GM12874 (cell line): Measurements from ENCODE around the gene ENPP6.
A peak's percentile ranks its signal among the peaks of the same experiment; 100 is the strongest.

ENCODE experiments used
- TF ChIP-seq, protein P1 (sequence below): IDR thresholded peaks from 2 replicates; pipeline ENCODE4 v1.5.1; 2011; ENCODE audit warnings: low read depth, mild to moderate bottlenecking, control low read depth, low read length, moderate library complexity; ENCODE audit not compliant: insufficient read depth

Gene ENPP6

DNA sequence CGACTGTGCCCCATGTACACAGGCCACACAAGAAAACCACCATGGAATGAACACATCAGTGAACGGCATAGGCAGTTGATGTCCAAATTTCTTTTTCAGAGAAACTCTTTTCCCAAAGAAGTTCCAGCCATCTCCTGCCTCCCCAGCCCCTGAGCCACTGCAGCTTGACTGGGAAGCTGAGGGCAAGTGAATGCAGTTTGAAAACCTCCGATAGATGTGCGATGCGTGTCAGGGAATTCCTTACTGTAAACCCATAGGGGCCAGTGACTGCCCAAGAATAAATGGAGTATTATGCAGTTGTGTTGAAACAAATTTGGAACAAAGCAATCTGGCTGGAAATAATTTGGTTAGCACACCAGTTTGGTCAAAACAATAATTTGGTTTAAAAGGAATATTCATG lies 72.1 kb downstream of the ENPP6 start:
- TF ChIP-seq, protein P1, sequence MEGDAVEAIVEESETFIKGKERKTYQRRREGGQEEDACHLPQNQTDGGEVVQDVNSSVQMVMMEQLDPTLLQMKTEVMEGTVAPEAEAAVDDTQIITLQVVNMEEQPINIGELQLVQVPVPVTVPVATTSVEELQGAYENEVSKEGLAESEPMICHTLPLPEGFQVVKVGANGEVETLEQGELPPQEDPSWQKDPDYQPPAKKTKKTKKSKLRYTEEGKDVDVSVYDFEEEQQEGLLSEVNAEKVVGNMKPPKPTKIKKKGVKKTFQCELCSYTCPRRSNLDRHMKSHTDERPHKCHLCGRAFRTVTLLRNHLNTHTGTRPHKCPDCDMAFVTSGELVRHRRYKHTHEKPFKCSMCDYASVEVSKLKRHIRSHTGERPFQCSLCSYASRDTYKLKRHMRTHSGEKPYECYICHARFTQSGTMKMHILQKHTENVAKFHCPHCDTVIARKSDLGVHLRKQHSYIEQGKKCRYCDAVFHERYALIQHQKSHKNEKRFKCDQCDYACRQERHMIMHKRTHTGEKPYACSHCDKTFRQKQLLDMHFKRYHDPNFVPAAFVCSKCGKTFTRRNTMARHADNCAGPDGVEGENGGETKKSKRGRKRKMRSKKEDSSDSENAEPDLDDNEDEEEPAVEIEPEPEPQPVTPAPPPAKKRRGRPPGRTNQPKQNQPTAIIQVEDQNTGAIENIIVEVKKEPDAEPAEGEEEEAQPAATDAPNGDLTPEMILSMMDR = no peak

DNA sequence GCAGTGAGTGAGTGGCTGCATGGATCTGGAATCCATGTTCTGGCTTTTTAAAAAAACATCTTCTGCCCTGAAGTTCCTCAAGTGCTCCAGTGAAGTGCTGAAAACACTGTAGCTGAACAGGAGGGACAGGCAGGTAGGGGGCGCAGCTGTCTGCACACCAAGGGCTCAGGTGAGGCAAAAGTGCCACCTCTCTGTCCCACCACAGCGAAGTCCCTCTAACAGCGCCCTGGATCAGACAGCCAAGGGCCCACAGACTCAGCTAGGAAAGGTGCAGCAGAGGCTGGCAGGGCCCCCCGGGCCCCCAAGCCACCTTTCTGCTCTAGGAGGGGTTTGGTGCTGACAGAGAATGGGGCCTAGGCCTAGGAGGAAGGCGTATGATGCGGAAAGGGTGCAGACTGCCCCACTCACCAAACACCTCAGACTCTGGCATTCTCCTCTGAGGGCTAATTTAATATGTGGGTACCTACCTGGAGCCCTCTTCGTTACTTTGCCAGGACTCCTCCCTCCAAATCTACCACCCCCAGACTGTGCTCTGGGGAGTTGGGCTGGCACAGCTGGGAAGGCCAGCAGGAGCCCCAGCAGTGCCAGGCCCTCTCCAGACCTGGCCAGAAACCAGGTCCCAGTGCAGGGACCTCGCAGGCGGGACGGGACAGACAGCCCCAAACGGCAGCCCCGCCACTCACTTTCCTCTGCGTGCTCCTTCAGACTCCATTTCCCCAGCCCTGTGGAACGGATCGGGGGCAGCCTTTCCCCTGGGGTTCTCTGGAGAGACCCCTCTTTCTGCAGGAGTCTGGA lies 73.7 kb downstream of the ENPP6 start:
- TF ChIP-seq, protein P1 = 0 out of 2 replicates have a peak, but pooled peaks have one; percentile 12

DNA sequence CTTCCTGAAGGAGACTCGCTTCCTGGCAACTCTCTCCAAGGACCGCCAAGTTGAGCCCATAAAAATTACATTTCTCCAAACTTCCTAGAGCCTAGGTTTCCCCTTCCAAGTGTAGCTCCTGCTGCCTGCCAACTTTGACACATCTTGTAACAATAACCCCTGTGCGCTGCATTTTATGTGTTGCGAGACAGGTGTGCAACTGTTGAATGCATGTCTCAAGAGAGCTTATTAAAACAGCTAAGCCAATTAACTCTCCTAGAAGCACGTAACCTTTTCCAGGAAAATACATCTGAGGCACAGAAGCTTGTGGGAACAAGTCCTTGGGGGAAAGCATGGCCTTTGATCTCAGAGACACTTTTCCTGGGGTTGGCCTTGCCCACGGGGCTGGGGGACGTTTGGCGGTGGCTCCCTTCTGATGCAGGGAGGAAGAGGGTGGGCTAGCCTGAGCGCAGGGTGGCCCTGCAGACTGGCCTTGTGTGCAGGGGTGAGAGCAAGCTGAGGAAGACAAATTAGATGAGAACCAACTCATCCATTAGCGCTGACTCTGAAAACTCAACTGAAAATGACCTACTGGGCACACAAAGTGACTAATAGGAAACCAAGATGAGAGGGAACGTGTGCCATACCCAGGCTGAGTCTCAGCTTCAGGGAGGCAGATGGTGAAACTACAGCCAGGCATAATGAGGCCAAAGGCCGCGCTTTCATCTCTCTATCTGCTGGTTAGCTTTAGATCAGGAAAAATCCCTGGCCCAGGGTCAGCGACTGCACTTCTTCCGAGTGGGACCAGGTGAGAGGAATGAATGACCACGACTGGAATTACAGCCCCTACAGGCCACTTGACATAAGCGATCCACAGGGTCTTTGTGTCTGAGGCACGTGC lies 75.3 kb downstream of the ENPP6 start:
- TF ChIP-seq, protein P1 = no peak

DNA sequence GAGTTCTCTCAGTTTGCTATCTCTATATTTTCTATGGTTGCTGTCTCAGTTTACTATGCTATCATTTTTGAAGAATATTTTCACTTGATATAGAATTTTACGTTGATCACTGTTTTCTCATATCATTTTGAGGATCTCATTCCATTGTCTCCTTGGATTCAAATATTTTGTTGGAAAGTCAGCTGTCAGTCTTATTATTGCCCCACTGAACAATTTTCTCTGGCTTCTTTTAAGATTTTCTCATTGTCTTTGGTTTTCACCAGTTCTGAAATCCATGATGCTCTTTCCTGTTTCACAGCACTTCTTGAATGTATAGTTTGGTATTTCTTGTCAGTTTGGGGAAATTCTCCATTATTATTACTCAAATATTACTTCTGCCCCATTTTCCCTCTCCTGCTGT lies 81.1 kb downstream of the ENPP6 start:
- TF ChIP-seq, protein P1 = no peak

DNA sequence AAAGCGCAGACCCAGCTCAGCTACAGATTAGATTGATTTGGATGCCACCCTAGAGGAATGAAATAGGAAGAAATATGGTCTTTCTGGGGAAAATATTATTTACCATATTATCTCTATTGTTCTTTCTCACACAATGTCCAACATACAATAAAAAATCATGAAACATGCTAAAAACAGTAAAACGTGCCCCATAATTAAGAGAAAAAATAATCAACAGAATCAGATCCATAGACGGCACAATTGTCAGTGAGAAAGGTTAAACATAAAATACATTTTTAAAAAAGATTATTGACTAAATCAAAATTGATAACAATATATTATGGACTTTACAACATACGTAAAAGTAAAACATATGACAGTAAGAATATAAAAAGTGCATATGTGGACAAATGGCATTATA lies 90.9 kb downstream of the ENPP6 start:
- TF ChIP-seq, protein P1 = no peak

DNA sequence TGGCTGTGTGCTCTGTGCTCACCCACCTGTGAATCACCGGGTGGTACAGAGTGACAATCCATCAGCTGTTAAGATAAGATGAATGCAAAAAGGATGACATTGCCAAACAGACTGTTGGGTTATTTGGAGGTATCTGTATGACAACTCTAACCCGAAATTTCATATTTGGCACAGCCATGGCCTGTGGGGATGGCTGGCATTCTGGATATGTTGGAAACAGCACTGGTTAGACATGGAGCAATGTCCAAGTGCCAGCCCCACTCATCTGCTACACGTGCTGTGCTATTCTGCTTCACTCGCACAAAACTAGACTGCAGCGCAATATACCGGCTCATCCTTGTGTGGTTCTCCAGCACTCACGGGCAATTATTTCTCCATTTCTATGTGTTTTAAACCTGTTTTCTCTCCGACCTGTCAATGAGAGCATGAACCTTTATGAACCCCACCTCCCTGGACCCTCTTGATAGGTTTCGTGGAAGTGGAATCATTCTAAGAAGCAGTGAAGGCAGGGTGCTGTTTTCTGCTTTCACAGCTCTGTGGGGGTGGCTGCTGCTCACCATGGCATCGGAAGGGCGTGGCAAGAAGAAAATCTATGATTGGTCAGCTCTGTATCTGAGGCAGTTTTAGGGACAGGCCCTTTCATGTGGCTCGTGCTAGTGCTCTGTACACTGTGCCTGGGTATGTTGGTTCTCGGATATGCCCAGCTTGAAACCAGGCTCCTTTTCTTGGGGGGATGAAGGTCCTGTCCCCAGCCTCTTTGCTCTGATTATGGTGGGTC lies 94.9 kb downstream of the ENPP6 start:
- TF ChIP-seq, protein P1 = no peak

DNA sequence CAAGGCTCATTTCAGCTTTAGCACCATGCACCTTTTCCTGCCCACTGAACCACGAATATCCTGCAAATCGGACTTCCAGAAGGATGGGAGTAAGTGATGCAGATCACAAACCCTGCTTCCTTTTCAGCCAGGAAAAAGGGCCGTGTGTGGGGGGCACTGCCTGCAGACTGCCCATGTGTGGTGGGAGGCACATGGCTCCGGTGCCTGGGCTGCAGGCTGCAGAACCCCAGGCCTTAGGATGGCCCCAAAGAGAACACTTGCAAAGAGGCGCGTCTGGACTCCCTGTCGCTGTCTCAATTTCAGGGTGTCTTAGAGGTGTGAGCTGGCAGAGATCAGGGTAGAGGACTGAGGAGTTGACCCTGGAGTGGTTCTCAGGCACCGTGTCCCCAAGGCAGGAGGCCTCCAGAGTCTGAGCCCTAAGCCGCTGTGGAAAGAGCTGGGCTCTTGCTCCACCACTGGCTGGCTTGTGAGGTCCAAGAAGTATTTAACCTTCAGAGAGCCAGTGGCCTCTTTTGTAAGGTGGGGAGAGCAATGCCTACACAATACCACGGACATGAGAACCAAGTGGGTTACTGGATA lies 97.0 kb downstream of the ENPP6 start:
- TF ChIP-seq, protein P1 = no peak
